Endothelial cell (in vitro differentiated cells): ENCODE measurements around the gene RAE1. TPM values are rescaled to one million over a fixed set of nuclear protein-coding genes. Genes with fewer than 3 reads are reported as not detected.

Source experiments
- DNase-seq: peaks from one replicate; pipeline ENCODE4 v3.0.0; 2021; ENCODE audit warnings: low spot score
- H3K27ac Mint-ChIP-seq: one replicate; pipeline ENCODE4 v1.8.0; 2021; ENCODE audit warnings: mixed read lengths, inconsistent platforms; ENCODE audit not compliant: unreplicated experiment
- H3K27me3 Mint-ChIP-seq: one replicate; pipeline ENCODE4 v1.8.0; 2021; ENCODE audit warnings: mild to moderate bottlenecking, moderate library complexity, mixed read lengths, inconsistent platforms; ENCODE audit not compliant: unreplicated experiment
- H3K36me3 Mint-ChIP-seq: one replicate; pipeline ENCODE4 v1.8.0; 2021; ENCODE audit warnings: mild to moderate bottlenecking, low read depth, mixed read lengths, inconsistent platforms; ENCODE audit not compliant: unreplicated experiment
- H3K4me1 Mint-ChIP-seq: one replicate; pipeline ENCODE4 v1.8.0; 2021; ENCODE audit warnings: mild to moderate bottlenecking, mixed read lengths, inconsistent platforms; ENCODE audit not compliant: unreplicated experiment
- H3K4me3 Mint-ChIP-seq: one replicate; pipeline ENCODE4 v1.8.0; 2021; ENCODE audit warnings: mild to moderate bottlenecking, mixed read lengths, inconsistent platforms; ENCODE audit not compliant: unreplicated experiment
- H3K9me3 Mint-ChIP-seq: one replicate; pipeline ENCODE4 v1.8.0; 2021; ENCODE audit warnings: mixed read lengths, inconsistent platforms; ENCODE audit not compliant: unreplicated experiment
- total RNA-seq: library from RNA; stranded (reverse); fragmentation: NEBNext Ultra II Directional; extraction: Animal tissue kit (Norgen Biotek cat#: 25700); gene quantifications from one replicate; pipeline ENCODE4 v1.2.1, GENCODE V29; 2021; ENCODE audit not compliant: unreplicated experiment
- TF ChIP-seq, protein P1 (sequence below): fragments of 200-600 bp; sonication (generic); IDR thresholded peaks from one replicate; pipeline ENCODE4 v1.5.0; 2021; ENCODE audit warnings: antibody characterized with exemption; ENCODE audit not compliant: unreplicated experiment

RAE1 gene
- total RNA-seq, 1 donor from 2014 or later = 32.1 TPM

DNA sequence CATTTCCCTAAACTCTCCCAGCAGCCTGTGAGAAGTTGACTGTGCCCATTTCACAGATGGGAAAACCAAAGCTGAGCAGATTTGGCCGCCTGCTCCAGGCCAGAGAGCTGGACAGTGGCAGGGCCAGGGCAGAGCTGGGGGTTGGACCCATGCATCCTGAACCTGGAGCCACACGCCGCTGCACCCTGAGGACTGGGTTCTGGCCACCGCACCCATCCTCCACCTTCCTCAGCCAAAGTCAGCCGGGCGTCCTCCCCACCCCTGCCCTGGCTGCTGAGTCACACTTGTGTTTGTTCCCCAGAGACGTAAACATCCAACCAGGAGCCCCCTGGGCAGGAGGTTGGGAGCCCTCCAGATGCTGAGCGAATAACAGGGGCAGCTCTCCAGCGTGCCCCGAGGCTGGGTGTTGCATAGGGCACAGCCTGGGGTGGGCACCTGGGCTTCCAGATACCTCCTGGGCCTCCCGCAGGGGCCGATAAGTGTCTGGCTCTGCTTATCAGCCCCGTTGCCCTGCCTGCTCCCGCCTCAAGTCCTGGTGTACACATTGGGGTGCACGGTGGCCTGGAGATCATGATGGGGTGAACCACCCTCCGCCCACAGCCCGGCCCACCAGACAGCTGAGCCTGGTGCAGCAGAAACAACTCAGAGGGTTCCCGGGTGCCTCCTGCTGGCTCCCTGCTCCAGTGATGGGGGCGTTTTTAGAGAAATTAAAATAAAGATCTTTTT lies 64.0 kb downstream of the RAE1 start:
- H3K4me1 Mint-ChIP-seq = no peaks in the 10 kb centered on the region
- no peak for DNase-seq
- no peak overlapping the region for H3K27ac Mint-ChIP-seq
- no peaks in the 10 kb centered on the region for H3K36me3 Mint-ChIP-seq
- H3K27me3 Mint-ChIP-seq = peaks cover 6% of the 10 kb centered on the region
- TF ChIP-seq, protein P1, sequence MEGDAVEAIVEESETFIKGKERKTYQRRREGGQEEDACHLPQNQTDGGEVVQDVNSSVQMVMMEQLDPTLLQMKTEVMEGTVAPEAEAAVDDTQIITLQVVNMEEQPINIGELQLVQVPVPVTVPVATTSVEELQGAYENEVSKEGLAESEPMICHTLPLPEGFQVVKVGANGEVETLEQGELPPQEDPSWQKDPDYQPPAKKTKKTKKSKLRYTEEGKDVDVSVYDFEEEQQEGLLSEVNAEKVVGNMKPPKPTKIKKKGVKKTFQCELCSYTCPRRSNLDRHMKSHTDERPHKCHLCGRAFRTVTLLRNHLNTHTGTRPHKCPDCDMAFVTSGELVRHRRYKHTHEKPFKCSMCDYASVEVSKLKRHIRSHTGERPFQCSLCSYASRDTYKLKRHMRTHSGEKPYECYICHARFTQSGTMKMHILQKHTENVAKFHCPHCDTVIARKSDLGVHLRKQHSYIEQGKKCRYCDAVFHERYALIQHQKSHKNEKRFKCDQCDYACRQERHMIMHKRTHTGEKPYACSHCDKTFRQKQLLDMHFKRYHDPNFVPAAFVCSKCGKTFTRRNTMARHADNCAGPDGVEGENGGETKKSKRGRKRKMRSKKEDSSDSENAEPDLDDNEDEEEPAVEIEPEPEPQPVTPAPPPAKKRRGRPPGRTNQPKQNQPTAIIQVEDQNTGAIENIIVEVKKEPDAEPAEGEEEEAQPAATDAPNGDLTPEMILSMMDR = no peak
- H3K9me3 Mint-ChIP-seq = no peaks in the 10 kb centered on the region
- no peak overlapping the region for H3K4me3 Mint-ChIP-seq

DNA sequence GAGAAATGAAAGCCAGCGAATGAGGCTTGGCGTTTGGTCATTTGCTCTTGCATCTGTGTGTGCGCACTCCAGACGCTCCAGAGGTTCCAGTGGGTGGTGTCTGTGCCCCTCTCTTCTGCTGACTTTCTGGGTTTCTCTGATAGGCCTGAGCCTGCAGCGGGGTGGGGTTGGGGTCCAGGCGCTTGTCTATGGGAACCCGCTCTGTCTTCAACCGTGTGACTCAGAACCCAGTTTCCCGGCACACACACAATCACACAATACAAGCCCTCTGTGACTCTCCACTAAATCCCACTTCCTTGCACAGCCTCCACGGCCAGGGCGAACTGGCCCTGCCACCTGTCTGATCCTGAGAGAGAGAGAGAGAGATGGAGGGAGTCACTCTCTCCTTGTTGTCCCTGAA lies 64.7 kb downstream of the RAE1 start:
- H3K4me1 Mint-ChIP-seq = no peaks in the 10 kb centered on the region
- H3K27ac Mint-ChIP-seq = no peak overlapping the region
- H3K27me3 Mint-ChIP-seq = peaks cover 9% of the 10 kb centered on the region
- H3K4me3 Mint-ChIP-seq = no peak overlapping the region
- DNase-seq = no peak
- H3K9me3 Mint-ChIP-seq = no peaks in the 10 kb centered on the region
- TF ChIP-seq, protein P1 = no peak
- H3K36me3 Mint-ChIP-seq = no peaks in the 10 kb centered on the region

DNA sequence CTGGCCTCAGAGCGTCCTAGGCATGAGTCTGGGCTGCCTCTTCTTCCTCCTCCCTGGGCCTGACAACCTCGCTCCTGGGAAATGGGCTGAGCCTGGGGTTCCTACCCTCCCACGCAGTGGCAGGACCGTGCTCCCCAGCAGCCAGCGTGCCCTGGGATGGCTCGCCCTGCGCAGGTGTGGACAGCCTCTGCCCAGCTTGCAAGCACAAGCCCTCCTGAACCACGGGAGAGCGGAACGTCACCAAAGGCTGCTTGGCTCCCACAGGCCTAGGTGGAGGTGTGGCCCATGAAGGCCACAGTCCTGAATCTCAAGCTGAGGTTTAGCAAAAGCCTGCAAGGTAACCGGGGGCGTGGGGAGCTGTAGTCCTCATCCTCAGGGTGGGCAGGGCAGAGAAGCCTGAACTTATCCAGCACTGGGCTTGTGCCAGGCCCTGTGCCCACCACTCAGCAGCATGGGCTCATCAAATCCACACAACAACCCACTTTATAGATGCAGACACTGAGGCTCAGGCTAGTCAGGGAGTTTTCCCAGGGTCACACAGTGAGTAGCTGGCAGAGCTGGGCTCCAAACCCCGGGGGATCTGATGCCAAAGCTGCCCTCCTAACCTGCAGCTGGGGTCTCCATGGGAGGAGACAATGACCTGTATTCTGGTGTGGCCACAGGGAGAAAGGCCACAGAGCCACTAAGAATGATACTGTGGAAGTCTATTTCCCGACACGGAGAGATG lies 65.4 kb downstream of the RAE1 start:
- H3K4me1 Mint-ChIP-seq = no peaks in the 10 kb centered on the region
- no peak overlapping the region for H3K4me3 Mint-ChIP-seq

DNA sequence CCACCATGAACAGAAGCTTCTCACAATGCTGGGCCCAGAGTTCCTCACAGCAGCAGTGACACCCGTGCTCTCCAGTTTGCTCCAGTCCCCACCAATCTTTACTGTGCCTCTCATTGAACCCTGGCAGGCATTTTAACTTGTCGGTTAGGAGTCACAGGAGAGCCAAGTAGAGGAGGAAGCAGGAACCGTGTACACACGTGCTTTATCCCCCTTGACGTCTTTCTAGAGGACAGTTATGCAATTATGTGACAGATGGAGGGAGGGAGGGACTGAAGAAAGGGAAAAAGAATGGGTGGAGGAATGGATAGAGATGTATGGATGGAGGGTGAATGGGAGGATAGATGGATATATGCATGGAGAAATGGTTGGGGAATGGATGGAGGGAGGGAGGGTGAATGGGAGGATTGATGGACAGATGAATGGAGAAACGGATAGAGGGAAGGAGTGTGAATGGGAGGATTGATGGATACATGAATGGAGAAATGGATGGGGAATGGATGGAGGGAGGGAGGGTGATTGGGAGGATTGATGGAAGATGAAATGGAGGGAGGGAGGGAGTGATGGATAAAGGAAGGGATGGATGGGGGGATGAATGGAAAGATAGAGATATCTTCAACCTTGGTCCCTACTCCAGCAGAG lies 66.1 kb downstream of the RAE1 start:
- DNase-seq = no peak
- no peak overlapping the region for H3K27ac Mint-ChIP-seq
- no peaks in the 10 kb centered on the region for H3K4me1 Mint-ChIP-seq
- peaks cover 9% of the 10 kb centered on the region for H3K27me3 Mint-ChIP-seq
- H3K36me3 Mint-ChIP-seq = no peaks in the 10 kb centered on the region
- TF ChIP-seq, protein P1 = no peak
- H3K4me3 Mint-ChIP-seq = no peak overlapping the region
- H3K9me3 Mint-ChIP-seq = no peaks in the 10 kb centered on the region

More for the DNA sequence above, 65.4 kb downstream of the RAE1 start:
- Mint-ChIP-seq H3K9me3 (no peaks in the 10 kb centered on the region), H3K27me3 (peaks cover 9% of the 10 kb centered on the region), H3K27ac (no peak overlapping the region), H3K36me3 (no peaks in the 10 kb centered on the region)
- TF ChIP-seq, protein P1 = no peak
- no peak for DNase-seq
